ENCODE results near the gene FBXL17. TPM values are rescaled to one million over a fixed set of nuclear protein-coding genes. Genes with fewer than 3 reads are reported as not detected.

FBXL17 gene
- total and polyA plus RNA-seq, 2 of the 4 experiments (the other 2 are of a cell fraction), result 3.9 to 8.1 TPM

DNA sequence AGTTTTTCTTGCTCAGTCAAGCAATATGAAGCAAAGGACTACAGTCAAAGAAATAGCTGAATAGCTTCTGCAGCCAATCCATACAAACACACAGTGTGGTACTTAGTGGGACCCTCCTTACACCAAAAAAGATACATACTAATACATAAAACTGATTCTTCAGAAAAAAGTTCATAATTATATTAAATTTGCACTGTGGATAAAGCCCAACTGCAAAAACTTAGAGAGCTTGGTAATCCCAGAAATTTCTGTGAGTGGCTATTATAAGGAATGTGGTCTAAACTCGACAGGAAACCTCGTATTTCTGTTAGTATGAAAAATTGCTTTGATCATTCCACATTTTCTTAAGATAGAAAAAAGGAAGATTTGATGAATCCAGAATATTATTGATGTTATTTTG, 245.4 kb downstream of the FBXL17 start:
- DNase-seq (no peak), ATAC-seq (ENCODE audit: low read depth) (no peak)
- H3K4me2 ChIP-seq (ENCODE audit: low read depth, low read length), result no peak overlapping the region
- H3K27me3 ChIP-seq (ENCODE audit: control insufficient read depth, insufficient read depth, low read length), result no peaks in the 10 kb centered on the region
- H2AK9ac ChIP-seq (replicated peaks; ENCODE audit: low read depth, low read length, poor library complexity), result no peak overlapping the region
- no peak overlapping the region for H3K4ac ChIP-seq (ENCODE audit: low read depth, low read length)
- no peak overlapping the region for H2BK5ac ChIP-seq (ENCODE audit: low read depth, low read length, poor library complexity, severe bottlenecking)
- no peak overlapping the region for H2BK120ac ChIP-seq (ENCODE audit: low read depth, low read length)
- no peak overlapping the region for H3K56ac ChIP-seq (ENCODE audit: extremely low read depth, insufficient read depth, low read length)
- ChIA-PET POLR2A (ENCODE audit: unreplicated experiment) (no interaction called here), CTCF (interaction anchor here (0.6 kb wide), 1 partner anchor 154 kb away, joined by 4 read pairs; no protein-coding TSS in a partner anchor)
- H3K79me1 ChIP-seq (ENCODE audit: low read depth in 1 of 2, low read length in 2 of 2), result no peaks in the 10 kb centered on the region
- no peaks in the 10 kb centered on the region for H4K20me1 ChIP-seq (ENCODE audit: insufficient read depth, low read length)
- H3K9me3 ChIP-seq (ENCODE audit: control insufficient read depth, insufficient read depth, low read length), result no peaks in the 10 kb centered on the region
- no peak overlapping the region for H3K4me3 ChIP-seq (ENCODE audit: insufficient read depth, low read depth, low read length)
- no TSS peak for BruUV-seq (replicated peaks)
- H3K18ac ChIP-seq (ENCODE audit: low read depth, low read length), result no peak overlapping the region
- no peak overlapping the region for H2BK20ac ChIP-seq (ENCODE audit: low read depth, low read length)
- H3K4me1 ChIP-seq (ENCODE audit: control insufficient read depth, insufficient read depth, low read length), result no peaks in the 10 kb centered on the region
- WGBS, 2 experiments (ENCODE audit: extremely low coverage in 2 of 2, insufficient read length in 1 of 2), result no CpG with 5 or more reads among the region's 2 CpGs
- no peak overlapping the region for H3K23ac ChIP-seq (ENCODE audit: low read depth, low read length)
- H3K36me3 ChIP-seq (ENCODE audit: control insufficient read depth, insufficient read depth, low read length), result no peaks in the 10 kb centered on the region
- no peak overlapping the region for H4K91ac ChIP-seq (ENCODE audit: insufficient read depth, low read depth, low read length)
- TF ChIP-seq MAZ (IDR thresholded peaks at IDR 0.05; ENCODE audit: borderline replicate concordance, low read depth, low read length) (no peak), FOS (IDR thresholded peaks at IDR 0.05; ENCODE audit: low read depth, low read length) (no peak), CEBPB (IDR thresholded peaks at IDR 0.05; ENCODE audit: low read depth, low read length) (no peak), RFX5 (IDR thresholded peaks at IDR 0.05; ENCODE audit: low read depth, low read length) (no peak), MAFK (IDR thresholded peaks at IDR 0.05; ENCODE audit: low read depth, low read length) (no peak), CTCF (conservative IDR thresholded peaks at IDR 0.05; ENCODE audit: low read depth, low read length) (no peak), POLR2A (IDR thresholded peaks at IDR 0.05; ENCODE audit: low read depth, low read length) (no peak), CHD1 (IDR thresholded peaks at IDR 0.05; ENCODE audit: low read depth, low read length) (no peak), SMC3 (IDR thresholded peaks at IDR 0.05; ENCODE audit: low read depth, low read length) (no peak), RCOR1 (IDR thresholded peaks at IDR 0.05; ENCODE audit: insufficient replicate concordance, low read length) (no peak), RAD21 (IDR thresholded peaks at IDR 0.05; ENCODE audit: low read length) (no peak)
- TF ChIP-seq, protein P1, sequence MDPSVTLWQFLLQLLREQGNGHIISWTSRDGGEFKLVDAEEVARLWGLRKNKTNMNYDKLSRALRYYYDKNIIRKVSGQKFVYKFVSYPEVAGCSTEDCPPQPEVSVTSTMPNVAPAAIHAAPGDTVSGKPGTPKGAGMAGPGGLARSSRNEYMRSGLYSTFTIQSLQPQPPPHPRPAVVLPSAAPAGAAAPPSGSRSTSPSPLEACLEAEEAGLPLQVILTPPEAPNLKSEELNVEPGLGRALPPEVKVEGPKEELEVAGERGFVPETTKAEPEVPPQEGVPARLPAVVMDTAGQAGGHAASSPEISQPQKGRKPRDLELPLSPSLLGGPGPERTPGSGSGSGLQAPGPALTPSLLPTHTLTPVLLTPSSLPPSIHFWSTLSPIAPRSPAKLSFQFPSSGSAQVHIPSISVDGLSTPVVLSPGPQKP (IDR thresholded peaks at IDR 0.05; ENCODE audit: borderline replicate concordance, low read depth, low read length), result no peak
- no peak overlapping the region for H3K27ac ChIP-seq (ENCODE audit: insufficient read depth, low read length)
- dilution Hi-C loops (cut with HindIII; ENCODE audit: low sequenced_read_pairs, unreplicated experiment) (no loop called here), intact Hi-C loops (cut with micrococcal nuclease) (no loop called here), in situ Hi-C loops (cut with MboI; ENCODE audit: low sequenced_read_pairs) (no loop called here)
- no peaks in the 10 kb centered on the region for H3K9me1 ChIP-seq (ENCODE audit: insufficient read depth, low read length)
- no peak overlapping the region for H2BK15ac ChIP-seq (ENCODE audit: low read depth, low read length)
- H2AFZ ChIP-seq (replicated peaks; ENCODE audit: low read length, poor library complexity), result no peak overlapping the region
- no peak overlapping the region for H3K14ac ChIP-seq (replicated peaks; ENCODE audit: low read depth, low read length)
- no peak overlapping the region for H4K8ac ChIP-seq (ENCODE audit: low read depth in 2 of 2, low read length in 2 of 2)
- H2AK5ac ChIP-seq (ENCODE audit: low read depth, low read length), result no peak overlapping the region
- no peak overlapping the region for H4K5ac ChIP-seq (ENCODE audit: low read depth, low read length)
- H3K9ac ChIP-seq (ENCODE audit: low read depth, low read length), result no peak overlapping the region

Measured in IMR-90 (cell line).